Suppressor macrophage (primary cell): Measurements from ENCODE around the gene DLST.
"Not testable (repeated sequence)": the region's sequence is repeated elsewhere in the genome, so short reads cannot be mapped to it uniquely, and the experiment has no call there.

Experiments
- DNase-seq, 4 experiments: peaks; one replicate each; pipeline ENCODE4 v3.0.0-alpha.2; 2020 to 2022

Gene DLST

GRCh38 chr14:74917646-74918081, 35.9 kb downstream of the DLST start:
- DNase-seq: no peak

DNA sequence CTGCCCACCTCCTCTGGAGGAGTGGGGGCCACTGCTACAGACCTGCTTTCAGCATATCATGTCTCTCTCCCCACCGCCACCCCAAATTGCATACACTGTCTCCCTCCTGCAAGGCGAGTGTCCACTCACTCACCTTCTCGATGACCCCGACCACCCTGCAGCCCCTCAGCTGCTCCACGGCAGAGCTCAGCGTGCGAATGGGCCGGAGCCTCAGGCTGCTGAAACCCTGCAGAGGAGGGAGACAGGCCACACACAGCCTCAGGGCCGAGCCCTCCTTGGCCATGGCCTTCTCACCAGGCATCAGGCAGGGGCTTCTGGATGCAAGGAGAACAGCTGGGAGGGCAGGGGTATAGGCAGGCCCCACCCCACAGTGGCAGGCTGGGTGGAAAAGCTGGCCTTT, 36.7 kb downstream of the DLST start:
- DNase-seq: no peak

DNA sequence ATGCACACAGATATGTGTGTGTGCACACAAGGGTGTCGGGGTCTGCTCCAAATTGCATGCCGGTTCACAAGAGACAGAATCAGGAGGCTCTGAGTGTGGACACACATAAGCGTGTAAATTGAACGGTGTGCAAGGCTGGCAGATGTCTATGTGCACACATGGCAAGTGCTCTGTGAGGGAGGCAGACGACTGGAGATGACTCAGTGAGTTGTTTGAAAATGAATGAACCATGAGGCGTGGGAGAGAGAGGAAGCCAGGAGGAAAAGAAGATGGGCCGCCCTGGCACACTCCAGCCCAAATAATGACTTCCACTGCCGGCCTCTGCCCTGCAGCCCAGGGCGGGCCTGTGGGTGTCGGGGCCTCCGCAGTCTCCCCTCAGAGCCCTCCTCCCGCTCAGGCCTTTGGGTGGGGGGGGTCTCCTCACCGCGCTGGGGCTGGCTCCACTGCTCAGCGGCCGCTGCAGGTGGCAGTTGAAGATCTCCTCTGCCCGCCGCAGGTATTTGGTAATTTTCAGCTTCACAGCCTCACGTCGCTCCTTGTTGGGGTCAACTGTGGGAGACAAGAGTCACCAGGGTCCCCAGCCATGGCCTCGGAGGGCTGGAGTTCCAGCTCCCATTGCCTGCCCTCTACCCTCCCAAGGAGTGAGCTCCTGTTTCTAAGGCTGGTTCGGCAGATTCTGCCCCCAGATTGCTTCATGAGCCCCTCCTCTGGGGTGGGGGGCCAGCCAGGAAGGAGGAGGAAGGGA, 37.9 kb downstream of the DLST start:
- peak in 3 of 4 experiments; percentile 1 to 38 (median 30) for DNase-seq

DNA sequence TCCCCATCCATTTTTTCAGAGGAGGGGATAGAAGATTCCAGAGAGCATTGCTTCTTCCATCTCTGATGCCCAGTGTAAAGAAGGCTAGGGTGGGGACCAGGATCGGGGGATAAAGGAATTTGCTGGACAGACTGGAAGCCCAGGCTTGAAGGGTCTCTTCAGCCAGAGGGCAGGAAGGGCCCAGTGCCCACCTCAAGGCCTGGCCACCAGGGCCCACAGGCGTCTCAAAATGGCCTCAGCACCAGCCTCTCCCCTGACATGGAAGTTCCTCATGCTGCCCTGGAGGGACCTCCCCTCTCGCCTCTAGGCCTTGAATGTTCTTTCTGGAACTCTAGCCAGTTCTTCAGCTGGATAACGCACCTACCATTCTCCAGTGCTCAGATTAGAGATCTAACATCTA, 38.6 kb downstream of the DLST start:
- DNase-seq: no peak

- DNase-seq: no peak
These were observed 39.4 kb downstream of the DLST start for GRCh38 chr14:74921053-74921620.

- DNase-seq: no peak
These were observed 40.5 kb downstream of the DLST start for GRCh38 chr14:74921987-74922751.

- peak; percentile 76 to 91 (median 81) for DNase-seq
These were observed 41.2 kb downstream of the DLST start, which contains the start of gene RPS6KL1 for GRCh38 chr14:74922752-74923401. TSS of gene RPS6KL1 (minus strand) at chr14:74923260. CDS start at chr14:74921541, 1,719 bp downstream.

DNA sequence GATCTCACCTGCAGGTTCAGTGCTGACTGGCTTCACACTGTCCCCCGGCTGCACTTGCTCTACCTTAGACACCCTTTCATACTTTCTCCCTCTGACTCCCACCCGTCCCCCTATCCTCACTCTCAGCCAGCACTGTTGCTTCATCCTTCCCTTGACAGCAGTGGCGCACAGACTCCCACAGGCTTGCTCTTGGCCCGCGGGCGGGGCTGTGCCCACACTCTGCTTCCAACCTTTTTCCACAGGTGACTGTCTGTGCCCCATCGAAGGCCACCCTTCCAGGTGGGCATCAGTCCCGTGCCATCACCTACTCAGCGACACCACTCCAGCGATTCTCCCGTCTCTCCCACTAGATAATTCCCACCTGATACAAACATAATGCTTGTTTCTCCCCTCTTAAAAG, 42.3 kb downstream of the DLST start:
- no peak for DNase-seq

DNA sequence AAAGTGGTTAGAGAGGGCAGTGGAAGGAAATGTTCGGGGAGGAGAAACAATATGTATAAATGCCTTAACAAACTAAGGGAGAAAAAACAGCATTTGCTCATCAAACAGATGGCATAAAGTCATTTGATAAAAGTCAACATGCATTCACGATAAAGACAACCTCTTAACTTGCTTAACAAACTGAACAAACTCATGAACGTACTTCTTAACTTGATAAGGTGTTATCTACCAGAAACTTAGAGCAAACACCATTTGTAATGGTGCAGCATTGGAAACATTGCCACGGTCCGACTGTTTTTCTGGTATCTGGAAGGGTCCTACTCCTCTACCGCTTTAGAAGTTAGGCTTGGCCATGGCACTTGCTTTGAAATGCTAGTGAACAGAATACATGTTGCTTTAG, 45.5 kb downstream of the DLST start:
- no peak for DNase-seq

- DNase-seq: peak in 1 of 4 experiments; percentile 26
These were observed 47.5 kb downstream of the DLST start for GRCh38 chr14:74929242-74929641.

GRCh38 chr14:74931744-74932143, 50.0 kb downstream of the DLST start:
- not testable (repeated sequence) for DNase-seq

- peak; percentile 36 to 74 (median 70) for DNase-seq
These were observed 50.7 kb downstream of the DLST start for GRCh38 chr14:74932401-74932901.

DNA sequence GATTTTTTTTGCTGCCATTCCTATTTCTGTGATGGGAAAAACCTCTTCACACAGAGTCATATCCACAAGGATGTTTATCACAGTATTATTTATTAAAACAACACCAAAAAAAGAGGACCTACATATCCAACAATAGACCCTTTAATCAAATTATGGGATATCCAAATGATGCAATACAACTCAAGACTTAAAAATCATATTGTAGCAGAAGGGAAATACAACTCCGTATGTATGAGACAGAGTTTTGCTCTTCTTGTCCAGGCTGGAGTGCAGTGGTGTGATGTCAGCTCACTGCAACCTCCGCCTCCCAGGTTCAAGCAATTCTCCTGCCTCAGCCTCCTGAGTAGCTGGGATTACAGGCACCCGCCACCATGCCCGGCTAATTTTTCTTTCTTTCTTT, 51.2 kb downstream of the DLST start:
- DNase-seq: not testable (repeated sequence)

DNA sequence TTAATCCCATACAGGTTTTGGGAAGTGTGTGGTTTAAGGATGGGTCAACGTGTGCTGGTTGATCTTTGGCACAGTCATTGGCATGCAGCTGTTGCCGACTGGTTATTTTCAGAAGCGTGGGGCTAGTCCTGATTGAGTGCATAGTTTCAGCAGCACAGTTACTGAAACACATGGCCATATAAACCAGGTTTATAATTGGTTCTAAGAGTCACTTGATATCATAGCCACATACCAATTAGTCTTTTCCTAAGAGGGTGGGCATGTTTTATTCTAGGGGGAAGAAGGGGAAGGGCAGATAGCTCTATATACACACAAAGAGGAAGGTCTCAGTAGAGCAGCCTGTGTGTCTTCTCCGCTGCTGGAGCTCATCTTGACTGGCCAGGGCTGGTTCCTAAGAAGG, 52.3 kb downstream of the DLST start:
- DNase-seq: peak in 3 of 4 experiments; percentile 32 to 52 (median 37)

DNA sequence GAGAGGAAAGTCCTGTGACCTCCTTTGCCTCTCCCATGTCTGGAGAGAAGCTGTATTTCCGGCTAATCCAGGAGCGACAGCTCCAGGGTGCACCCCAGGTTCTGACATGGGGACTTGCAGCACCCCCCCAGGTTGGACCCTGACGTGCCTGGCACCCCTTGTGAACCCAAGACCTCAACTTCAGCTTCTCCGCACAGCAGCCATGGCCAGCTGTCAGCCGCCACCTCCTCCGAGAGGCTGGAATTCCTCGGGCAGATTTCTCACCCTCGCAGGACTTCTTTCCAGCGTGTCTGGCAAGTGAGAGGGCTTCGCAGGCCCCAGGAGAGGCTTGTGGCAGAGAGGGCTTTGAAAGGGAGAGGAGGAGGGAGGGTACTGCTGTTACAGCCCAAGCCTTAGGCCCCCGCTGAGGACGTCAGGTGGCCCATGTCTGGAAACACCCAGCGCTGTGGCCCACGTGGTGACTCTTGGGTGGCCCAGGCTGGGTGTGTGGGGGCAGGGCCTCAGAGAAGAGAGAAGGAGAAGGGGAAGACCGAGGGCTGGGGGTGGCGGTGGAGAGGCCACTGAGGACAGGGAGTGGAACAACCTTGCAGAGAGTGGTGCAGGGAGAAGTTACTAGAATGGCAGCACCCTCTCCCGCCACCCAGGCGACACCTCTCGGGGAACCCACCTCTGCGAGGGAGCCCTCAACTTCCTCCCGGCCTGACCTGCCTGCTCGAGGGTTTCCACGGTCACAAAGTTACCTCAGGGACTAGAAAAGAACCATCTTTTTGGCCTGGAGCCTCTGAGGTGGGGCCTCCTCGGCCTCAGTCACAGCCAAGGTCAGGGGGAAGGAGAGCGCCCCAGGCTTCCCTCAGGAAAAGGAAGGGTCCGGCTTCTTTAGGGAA, 53.0 kb downstream of the DLST start:
- DNase-seq: peak in 2 of 4 experiments; percentile 47 to 56

DNA sequence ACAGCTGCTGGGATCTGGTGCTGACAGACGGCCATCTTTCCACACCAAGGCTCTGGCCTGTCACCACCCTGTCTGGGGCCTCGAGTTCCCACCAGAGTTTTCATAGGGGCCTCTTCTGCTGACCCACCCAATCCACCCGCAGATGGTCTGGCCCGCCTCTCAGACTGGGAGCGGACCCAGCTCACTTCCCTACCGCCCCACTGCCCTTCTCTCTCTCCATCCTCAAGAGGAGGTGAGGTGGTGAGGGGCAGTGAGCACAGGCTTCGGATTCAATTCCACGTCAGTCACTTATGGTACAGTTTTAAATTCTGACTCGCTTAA, 53.6 kb downstream of the DLST start:
- DNase-seq: no peak

GRCh38 chr14:74936151-74936550, 54.4 kb downstream of the DLST start:
- no peak for DNase-seq

GRCh38 chr14:74936731-74937130, 55.0 kb downstream of the DLST start:
- DNase-seq: peak; percentile 39 to 75 (median 68)

DNA sequence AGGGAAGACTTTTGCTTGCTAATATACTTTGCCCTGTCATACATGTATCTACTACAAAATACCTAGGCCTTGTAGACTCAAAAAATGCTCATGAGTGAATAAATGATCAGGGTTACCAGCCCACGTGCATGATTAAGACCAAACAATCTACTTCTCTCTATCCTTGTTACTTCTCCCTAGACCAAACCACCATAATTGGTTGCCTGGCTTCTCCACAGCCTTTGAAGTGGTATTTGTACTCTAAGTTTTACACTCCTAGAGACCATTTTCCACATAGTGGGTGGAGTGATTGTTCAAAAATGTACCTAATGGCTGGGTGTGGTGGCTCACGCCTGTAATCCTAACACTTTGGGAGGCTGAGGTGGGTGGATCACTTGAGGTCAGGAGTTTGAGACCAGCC, 55.5 kb downstream of the DLST start:
- DNase-seq: no peak

GRCh38 chr14:74938531-74939495, 57.1 kb downstream of the DLST start:
- peak in 3 of 4 experiments; percentile 30 to 63 (median 44) for DNase-seq
